Effector memory CD4-positive, alpha-beta T cell (primary cell): ENCODE data around the gene PLK1.
"Not testable (repeated sequence)": the region's sequence is repeated elsewhere in the genome, so short reads cannot be mapped to it uniquely, and the experiment has no call there.

ENCODE experiments used
- DNase-seq, 3 donors: peaks; one replicate each; pipeline ENCODE4 v3.0.0-alpha.2; 2020
- H3K27ac ChIP-seq: 2 replicates; pipeline ENCODE4 v1.7.0; 2013; ENCODE audit warnings: mild to moderate bottlenecking, low read length, moderate library complexity; ENCODE audit not compliant: insufficient read depth, poor library complexity, severe bottlenecking
- H3K27me3 ChIP-seq: replicated peaks from 2 replicates; pipeline ENCODE4 v1.7.0; 2013; ENCODE audit warnings: mild to moderate bottlenecking, low read length; ENCODE audit not compliant: insufficient read depth, control insufficient read depth, poor library complexity, severe bottlenecking
- H3K36me3 ChIP-seq: 2 replicates; pipeline ENCODE4 v1.7.0; 2013; ENCODE audit warnings: mild to moderate bottlenecking, low read length, moderate library complexity; ENCODE audit not compliant: control insufficient read depth, insufficient read depth
- H3K4me1 ChIP-seq: 2 replicates; pipeline ENCODE4 v1.7.0; 2013; ENCODE audit warnings: low read length, mild to moderate bottlenecking; ENCODE audit not compliant: control insufficient read depth, insufficient read depth, poor library complexity, severe bottlenecking
- H3K4me3 ChIP-seq: 2 replicates; pipeline ENCODE4 v1.7.0; 2013; ENCODE audit warnings: low read length, low read depth, mild to moderate bottlenecking; ENCODE audit not compliant: insufficient read depth, poor library complexity, severe bottlenecking
- H3K9me3 ChIP-seq: 2 replicates; pipeline ENCODE4 v1.7.0; 2013; ENCODE audit warnings: mild to moderate bottlenecking, low read length, moderate library complexity; ENCODE audit not compliant: control insufficient read depth

Gene PLK1

DNA sequence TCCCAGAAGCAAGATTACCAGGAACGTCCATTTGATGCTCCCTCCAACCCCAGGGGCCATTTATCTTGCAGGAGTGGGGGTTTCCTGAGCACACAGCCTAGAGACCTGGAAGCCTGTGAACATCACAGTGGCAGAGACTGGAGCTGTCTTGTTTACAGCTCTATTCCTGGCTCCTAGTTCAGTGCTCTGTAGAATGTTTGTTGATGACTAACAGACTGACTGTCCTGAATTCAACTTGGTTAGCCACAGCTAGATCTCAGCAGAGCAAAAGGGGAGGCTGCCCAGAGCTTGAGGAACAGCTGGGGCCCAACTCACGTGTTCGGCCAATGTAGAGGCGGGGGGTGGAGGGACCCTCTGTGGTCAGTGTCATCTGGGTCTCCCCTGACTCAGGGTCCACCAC lies 27.8 kb downstream of the PLK1 start:
- Histone ChIP-seq H3K4me1 (no peaks in the 10 kb centered on the region), H3K27me3 (no peaks in the 10 kb centered on the region), H3K9me3 (no peaks in the 10 kb centered on the region), H3K4me3 (no peak overlapping the region), H3K27ac (no peak overlapping the region), H3K36me3 (no peaks in the 10 kb centered on the region)
- no peak for DNase-seq

DNA sequence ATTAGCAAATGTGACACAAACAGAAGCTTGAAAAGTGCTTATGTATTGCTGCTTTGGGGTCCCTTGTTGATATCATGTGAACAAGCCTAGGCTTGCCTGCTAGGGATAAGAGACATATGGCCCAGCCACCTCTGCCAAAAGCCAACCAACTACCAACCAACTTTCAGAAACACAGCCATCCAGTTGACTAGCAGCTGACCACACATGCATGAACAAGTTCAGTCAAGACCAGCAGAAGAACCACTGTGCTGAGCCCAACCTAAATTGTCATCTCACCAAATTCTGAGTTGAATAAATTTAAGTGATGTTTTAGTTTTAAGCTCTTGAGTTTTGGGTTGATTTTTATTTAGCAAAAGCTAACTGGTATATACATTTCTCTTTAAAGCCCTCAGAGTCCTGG lies 30.8 kb downstream of the PLK1 start:
- H3K9me3 ChIP-seq, result no peaks in the 10 kb centered on the region

DNA sequence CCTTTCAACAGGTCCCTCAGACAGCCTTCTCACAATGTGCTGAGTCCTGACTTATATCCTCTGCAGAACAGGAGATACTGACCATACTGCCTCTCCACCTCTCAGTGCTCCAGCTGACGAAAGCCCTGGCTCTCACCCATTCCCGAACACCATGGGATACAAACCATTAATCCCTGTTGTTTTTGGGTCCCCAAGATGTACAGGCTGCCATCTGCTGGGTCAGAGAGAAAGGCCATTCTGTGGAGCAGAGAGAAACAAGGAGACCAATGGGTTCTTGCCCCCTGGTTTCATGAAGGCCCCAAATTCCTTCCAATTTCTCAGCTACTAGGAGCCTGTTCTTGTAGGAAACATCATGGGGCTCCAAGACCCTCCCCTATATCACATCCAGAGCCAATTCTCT lies 31.3 kb downstream of the PLK1 start:
- Histone ChIP-seq H3K36me3 (no peaks in the 10 kb centered on the region), H3K4me3 (no peak overlapping the region), H3K4me1 (no peaks in the 10 kb centered on the region), H3K27ac (no peak overlapping the region), H3K9me3 (no peaks in the 10 kb centered on the region), H3K27me3 (peaks cover 12% of the 10 kb centered on the region)
- DNase-seq, result no peak

More for the DNA sequence above, 30.8 kb downstream of the PLK1 start:
- Histone ChIP-seq H3K27ac (no peak overlapping the region), H3K36me3 (no peaks in the 10 kb centered on the region), H3K4me1 (no peaks in the 10 kb centered on the region), H3K27me3 (peaks cover 10% of the 10 kb centered on the region), H3K4me3 (no peak overlapping the region)
- no peak for DNase-seq

DNA sequence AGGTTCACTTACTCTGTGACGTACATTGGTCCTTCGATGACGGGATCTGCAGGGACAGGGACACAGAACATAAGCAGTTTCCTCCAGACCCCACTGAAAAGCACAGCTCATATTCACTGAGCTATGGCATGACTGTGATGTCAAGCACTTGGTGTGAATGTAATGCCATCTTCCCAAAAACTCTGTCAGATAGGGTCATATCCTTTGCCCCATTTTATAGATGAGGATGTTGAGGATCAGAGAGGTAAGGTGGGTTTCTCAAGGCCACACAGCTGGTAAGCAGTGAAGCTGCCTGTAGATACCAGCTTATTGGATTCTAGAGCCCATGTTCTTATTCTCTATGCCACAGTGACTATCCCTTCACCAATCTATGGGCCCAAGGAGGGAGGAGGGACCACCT lies 31.8 kb downstream of the PLK1 start:
- Histone ChIP-seq H3K36me3 (no peaks in the 10 kb centered on the region), H3K4me1 (no peaks in the 10 kb centered on the region), H3K9me3 (no peaks in the 10 kb centered on the region), H3K4me3 (no peak overlapping the region), H3K27ac (no peak overlapping the region), H3K27me3 (peaks cover 12% of the 10 kb centered on the region)
- DNase-seq, result no peak

DNA sequence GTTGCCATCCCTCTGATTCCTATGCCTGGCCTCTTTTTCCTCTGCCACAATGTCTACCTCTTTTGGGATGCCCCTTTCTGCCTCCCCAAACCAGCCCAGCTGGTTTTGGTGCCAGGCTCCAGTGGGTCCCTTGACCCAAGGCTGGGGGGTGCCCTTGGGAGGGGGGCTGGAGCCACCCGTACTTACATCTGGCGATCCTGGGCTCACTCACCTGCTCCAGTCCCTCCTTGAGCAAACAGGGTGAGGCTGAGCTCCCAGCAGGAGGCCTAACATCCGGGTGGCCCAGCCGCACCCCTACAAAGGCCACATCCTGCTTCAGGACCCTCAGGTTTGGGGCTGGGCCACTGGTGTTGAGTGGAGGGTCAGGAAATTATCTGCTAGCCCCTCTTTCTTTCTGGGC lies 33.1 kb downstream of the PLK1 start:
- no peak for DNase-seq
- H3K4me1 ChIP-seq, result no peaks in the 10 kb centered on the region
- H3K4me3 ChIP-seq, result no peak overlapping the region
- no peaks in the 10 kb centered on the region for H3K9me3 ChIP-seq
- peaks cover 14% of the 10 kb centered on the region for H3K27me3 ChIP-seq
- H3K36me3 ChIP-seq, result no peaks in the 10 kb centered on the region
- no peak overlapping the region for H3K27ac ChIP-seq

DNA sequence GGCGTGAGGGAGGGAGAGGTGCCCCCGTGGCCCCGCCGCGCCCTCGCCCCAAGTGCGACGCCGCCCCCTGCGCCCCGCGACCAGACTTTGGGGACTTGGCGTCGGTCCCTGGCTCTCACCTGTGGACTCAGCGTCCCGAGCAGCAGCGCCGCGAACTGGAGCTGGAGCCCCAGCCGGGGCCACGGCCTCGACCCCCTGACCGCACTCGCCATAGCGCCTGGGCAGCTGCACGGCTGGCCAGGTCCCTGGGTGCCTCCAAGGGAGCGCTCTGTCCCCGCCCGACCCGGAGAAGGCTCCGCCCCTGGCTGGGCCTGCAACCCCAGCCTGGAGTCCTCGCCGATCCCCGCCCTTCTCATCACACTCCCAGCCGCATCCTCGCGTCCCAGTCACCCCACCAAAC lies 34.3 kb downstream of the PLK1 start, which contains the start of gene ERN2:
TSS of gene ERN2 (minus strand) at position 247 of the 400 bp plus-strand sequence. CDS start at position 212, 35 bp downstream.
- DNase-seq, result no peak
- Histone ChIP-seq H3K4me1 (no peaks in the 10 kb centered on the region), H3K9me3 (no peaks in the 10 kb centered on the region), H3K27ac (no peak within 1 kb of the TSS), H3K36me3 (no peaks in the 10 kb centered on the region), H3K27me3 (peaks cover 14% of the 10 kb centered on the region), H3K4me3 (no peak within 1 kb of the TSS)

DNA sequence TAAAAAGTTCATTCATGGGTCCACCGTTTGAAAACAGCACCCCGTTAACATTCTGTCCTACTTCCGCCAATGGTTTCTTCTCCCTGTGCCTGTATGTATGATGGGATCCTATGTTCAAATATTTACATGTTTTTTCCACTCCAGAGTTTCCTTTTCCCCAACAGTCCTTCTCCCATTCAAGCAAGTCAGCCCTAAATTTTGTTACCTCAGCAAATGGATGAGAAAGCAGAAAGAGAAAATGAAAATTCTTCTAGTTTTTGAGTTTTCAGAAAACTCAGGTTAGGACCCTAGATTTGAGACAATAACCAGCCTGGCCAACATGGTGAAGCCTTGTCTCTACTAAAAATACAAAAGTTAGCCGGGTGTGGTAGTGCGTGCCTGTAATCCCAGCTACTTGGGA lies 37.8 kb downstream of the PLK1 start:
- Histone ChIP-seq H3K27ac (no peak overlapping the region), H3K27me3 (peaks cover 14% of the 10 kb centered on the region), H3K4me1 (no peaks in the 10 kb centered on the region), H3K4me3 (no peak overlapping the region), H3K36me3 (no peaks in the 10 kb centered on the region), H3K9me3 (no peaks in the 10 kb centered on the region)
- DNase-seq, result no peak

DNA sequence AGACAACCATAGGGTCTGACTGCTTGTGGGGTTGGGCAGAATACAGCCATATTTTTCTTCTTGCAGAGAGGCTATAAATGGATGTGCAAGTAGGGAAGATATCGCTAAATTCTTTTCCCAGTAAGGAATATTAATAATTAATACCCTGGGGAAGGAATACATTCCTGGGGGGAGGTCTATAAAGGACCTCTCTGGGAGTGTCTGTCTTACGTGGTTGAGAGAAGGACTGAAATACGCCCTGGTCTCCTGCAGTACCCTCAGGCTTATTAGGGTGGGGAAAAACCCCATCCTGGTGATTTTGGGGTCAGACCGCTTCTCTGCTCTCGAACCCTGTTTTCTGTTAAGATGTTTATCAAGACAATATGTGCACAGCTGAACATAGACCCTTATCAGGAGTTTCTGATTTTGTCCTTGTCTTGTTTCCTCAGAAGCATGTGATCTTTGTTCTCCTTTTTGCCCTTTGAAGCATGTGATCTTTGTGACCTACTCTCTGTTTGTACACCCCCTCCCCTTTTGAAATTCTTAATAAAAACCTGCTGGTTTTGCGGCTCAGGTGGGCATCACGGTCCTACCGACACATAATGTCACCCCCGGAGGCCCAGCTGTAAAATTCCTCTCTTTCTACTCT lies 44.0 kb downstream of the PLK1 start:
- not testable (repeated sequence) for H3K36me3 ChIP-seq, H3K9me3 ChIP-seq, H3K4me1 ChIP-seq, H3K27me3 ChIP-seq, H3K27ac ChIP-seq, H3K4me3 ChIP-seq, DNase-seq

GRCh38 chr16:23724096-23724784 lies 45.6 kb downstream of the PLK1 start:
- peaks cover 3% of the 10 kb centered on the region for H3K4me1 ChIP-seq
- no peaks in the 10 kb centered on the region for H3K9me3 ChIP-seq
- H3K27me3 ChIP-seq, result no peaks in the 10 kb centered on the region
- no peaks in the 10 kb centered on the region for H3K36me3 ChIP-seq
- no peak overlapping the region for H3K27ac ChIP-seq
- H3K4me3 ChIP-seq, result no peak overlapping the region
- no peak for DNase-seq

DNA sequence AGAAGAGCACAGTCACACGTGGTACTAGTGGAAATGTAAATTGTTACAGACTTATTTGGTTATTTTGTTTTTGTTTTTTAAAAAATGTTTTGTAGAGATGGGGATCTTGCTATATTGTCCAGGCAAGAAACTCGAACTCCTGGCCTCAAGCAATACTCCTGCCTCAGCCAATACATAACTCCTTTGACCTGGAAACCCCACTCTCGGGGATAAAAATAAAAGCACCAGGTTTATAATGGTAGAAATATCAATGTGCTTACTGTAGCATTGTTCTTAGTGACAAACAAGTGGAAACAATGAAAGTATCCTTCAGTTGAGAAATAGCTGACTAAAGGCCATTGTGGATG lies 46.1 kb downstream of the PLK1 start:
- Histone ChIP-seq H3K4me3 (no peak overlapping the region), H3K4me1 (peaks cover 3% of the 10 kb centered on the region), H3K9me3 (no peaks in the 10 kb centered on the region), H3K27me3 (no peaks in the 10 kb centered on the region), H3K27ac (no peak overlapping the region), H3K36me3 (no peaks in the 10 kb centered on the region)
- no peak for DNase-seq
